Right lobe of liver (tissue), 4 donors: ENCODE results near the gene FOXP1.

Experiments
- POLR2A ChIP-seq: fragments of 450-650 bp; IDR thresholded peaks from one replicate; pipeline ENCODE4 v1.6.1; 2017; ENCODE audit warnings: antibody characterized with exemption, mild to moderate bottlenecking
- TF ChIP-seq, protein P1 (sequence below), 4 donors: fragments of 200-600 bp in 3 of 4; fragments of 450-650 bp in 1 of 4; IDR thresholded peaks; one replicate each; pipeline versions ENCODE4 v1.5.1 to v1.8.0; 2016 to 2022; ENCODE audit warnings: antibody characterized with exemption in 4 of 4, mild to moderate bottlenecking in 2 of 4
- donor health status: DM: no; HTN: no; CAD: no.
- donor health status: DM: no; HTN: no; CAD: no.
- donor health status: DM: no; HTN: yes; CAD: no.

GRCh38 chr3:71003511-71003910 is 580.0 kb downstream of the FOXP1 start:
- TF ChIP-seq, protein P1, sequence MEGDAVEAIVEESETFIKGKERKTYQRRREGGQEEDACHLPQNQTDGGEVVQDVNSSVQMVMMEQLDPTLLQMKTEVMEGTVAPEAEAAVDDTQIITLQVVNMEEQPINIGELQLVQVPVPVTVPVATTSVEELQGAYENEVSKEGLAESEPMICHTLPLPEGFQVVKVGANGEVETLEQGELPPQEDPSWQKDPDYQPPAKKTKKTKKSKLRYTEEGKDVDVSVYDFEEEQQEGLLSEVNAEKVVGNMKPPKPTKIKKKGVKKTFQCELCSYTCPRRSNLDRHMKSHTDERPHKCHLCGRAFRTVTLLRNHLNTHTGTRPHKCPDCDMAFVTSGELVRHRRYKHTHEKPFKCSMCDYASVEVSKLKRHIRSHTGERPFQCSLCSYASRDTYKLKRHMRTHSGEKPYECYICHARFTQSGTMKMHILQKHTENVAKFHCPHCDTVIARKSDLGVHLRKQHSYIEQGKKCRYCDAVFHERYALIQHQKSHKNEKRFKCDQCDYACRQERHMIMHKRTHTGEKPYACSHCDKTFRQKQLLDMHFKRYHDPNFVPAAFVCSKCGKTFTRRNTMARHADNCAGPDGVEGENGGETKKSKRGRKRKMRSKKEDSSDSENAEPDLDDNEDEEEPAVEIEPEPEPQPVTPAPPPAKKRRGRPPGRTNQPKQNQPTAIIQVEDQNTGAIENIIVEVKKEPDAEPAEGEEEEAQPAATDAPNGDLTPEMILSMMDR (IDR thresholded peaks at IDR 0.05) = no peak
- no peak for TF ChIP-seq POLR2A
